Endothelial cell of umbilical vein (primary cell): ENCODE results near the gene EPHA4. TPM values are rescaled to one million over a fixed set of nuclear protein-coding genes. Genes with fewer than 3 reads are reported as not detected.

Source experiments
- BruUV-seq: library from RNA; stranded (reverse); fragments of 400-500 nt; replicated peaks from 2 replicates; lab custom pipeline; 2021; lab: Mats Ljungman, UMichigan
- CTCF ChIA-PET: fragments of 300-600, 350-600 bp; sonication (Branson Sonifier 250); formaldehyde crosslinking; loops from one replicate; lab custom pipeline; 2021; ENCODE audit warnings: antibody characterized with exemption, inconsistent platforms; lab: Charles Lee
- POLR2A ChIA-PET: fragments of 300-600, 350-600 bp; sonication (Branson Sonifier 250); formaldehyde crosslinking; loops from one replicate; lab custom pipeline; 2021; ENCODE audit warnings: antibody characterized with exemption, inconsistent platforms; lab: Charles Lee
- DNase-seq: peaks from one replicate; pipeline ENCODE4 v3.0.0-alpha.2; 2011; ENCODE audit warnings: low read depth, low spot score
- FAIRE-seq: peaks from 2 replicates; lab custom pipeline; 2011; peaks lifted over from hg19 to GRCh38; lab: Jason Lieb, UNC
- H2AFZ ChIP-seq: 2 replicates; pipeline ENCODE4 v1.6.0; 2012; ENCODE audit warnings: low read depth, low read length, control low read depth, inconsistent platforms
- H3K27ac ChIP-seq: 2 replicates; pipeline ENCODE4 v1.5.1; 2011; ENCODE audit warnings: low read depth, mild to moderate bottlenecking, control low read depth, low read length, moderate library complexity; ENCODE audit not compliant: insufficient read depth
- H3K27me3 ChIP-seq, 2 experiments: 2 replicates each; pipeline versions ENCODE4 v1.6.0 to v1.6.1; 2011; ENCODE audit warnings: low read length in 2 of 2, mixed read lengths in 1 of 2; ENCODE audit not compliant: control insufficient read depth in 2 of 2, insufficient read depth in 2 of 2
- H3K36me3 ChIP-seq, 2 experiments: 2 replicates in 1 of 2; 3 replicates in 1 of 2; pipeline ENCODE4 v1.5.1; 2011; ENCODE audit warnings: low read length in 2 of 2, mild to moderate bottlenecking in 1 of 2, moderate library complexity in 1 of 2; ENCODE audit not compliant: control insufficient read depth in 2 of 2, insufficient read depth in 2 of 2; ENCODE audit errors: extremely low read depth in 1 of 2
- H3K4me1 ChIP-seq: 3 replicates; pipeline ENCODE4 v1.5.1; 2011; ENCODE audit warnings: mild to moderate bottlenecking, low read length; ENCODE audit not compliant: control insufficient read depth, insufficient read depth; ENCODE audit errors: extremely low read depth
- H3K4me2 ChIP-seq: 2 replicates; pipeline ENCODE4 v1.6.1; 2011; ENCODE audit warnings: low read length, control low read depth, mixed read lengths; ENCODE audit not compliant: insufficient read depth
- H3K4me3 ChIP-seq, 3 experiments: fragments of 200-600 bp in 1 of 3; sonication (generic), shearing (Covaris generic) in 1 of 3; replicated peaks in 1 of 3; 2 replicates each; pipeline ENCODE4 v1.5.1; 2011 to 2016; ENCODE audit warnings: control low read depth in 3 of 3, low read length in 3 of 3, mild to moderate bottlenecking in 2 of 3, inconsistent platforms in 1 of 3, low read depth in 1 of 3, moderate library complexity in 1 of 3; ENCODE audit not compliant: insufficient read depth in 1 of 3
- H3K79me2 ChIP-seq: 2 replicates; pipeline ENCODE4 v1.6.0; 2012; ENCODE audit warnings: low read length, inconsistent platforms; ENCODE audit not compliant: control insufficient read depth, insufficient read depth
- H3K9ac ChIP-seq: replicated peaks from 2 replicates; pipeline ENCODE3; 2011; ENCODE audit warnings: low read length, control low read depth; ENCODE audit not compliant: insufficient read depth; ENCODE audit errors: extremely low read depth
- H3K9me1 ChIP-seq: replicated peaks from 3 replicates; pipeline ENCODE4 v1.6.0; 2011; ENCODE audit warnings: mild to moderate bottlenecking, low read length; ENCODE audit not compliant: control insufficient read depth, insufficient read depth; ENCODE audit errors: extremely low read depth
- H3K9me3 ChIP-seq: replicated peaks from 2 replicates; pipeline ENCODE4 v1.5.1; 2012; ENCODE audit warnings: low read length, inconsistent platforms; ENCODE audit not compliant: control insufficient read depth, insufficient read depth
- H4K20me1 ChIP-seq: replicated peaks from 2 replicates; pipeline ENCODE3; 2011; ENCODE audit warnings: mild to moderate bottlenecking, low read length; ENCODE audit not compliant: control insufficient read depth, insufficient read depth; ENCODE audit errors: extremely low read depth
- GATA2 ChIP-seq: IDR thresholded peaks from 2 replicates; pipeline ENCODE4 v1.7.0; 2011; ENCODE audit warnings: low read depth, mild to moderate bottlenecking, moderate library complexity, mixed read lengths, low read length; ENCODE audit not compliant: insufficient read length, insufficient read depth
- MAX ChIP-seq: IDR thresholded peaks from 2 replicates; pipeline ENCODE4 v1.6.1; 2011; ENCODE audit not compliant: insufficient read depth, insufficient read length
- POLR2A ChIP-seq: IDR thresholded peaks from 2 replicates; pipeline ENCODE4 v1.6.1; 2012; ENCODE audit warnings: low read depth, mild to moderate bottlenecking, control low read depth, low read length
- dilution Hi-C: fragments of 300-500 bp; cut with MboI; formaldehyde crosslinking; loops from one replicate; pipeline ENCODE4 v1.15.0; 2019; ENCODE audit warnings: low sequenced_read_pairs; ENCODE audit not compliant: extremely low pct_ligation_motif_present
- intact Hi-C: fragments of 100-400 bp; cut with micrococcal nuclease; formaldehyde crosslinking; loops from one replicate; pipeline ENCODE4 v1.10.0; 2022
- polyA plus RNA-seq, 4 experiments: library from polyadenylated mRNA; depleted of rRNA in 3 of 4; stranded (reverse) in 3 of 4; unstranded in 1 of 4; fragments of >200 nt; gene quantifications; 2 replicates each; pipeline versions ENCODE4 v1.2.1 to v1.2.3, GENCODE V29; 2011 to 2012; ENCODE audit warnings: missing spikeins in 1 of 4
- total RNA-seq: library from RNA; stranded (reverse); gene quantifications from 2 replicates; pipeline ENCODE4 v1.2.3, GENCODE V29; 2021

Gene EPHA4
- total and polyA plus RNA-seq, 2 donors (not counting 3 experiments of a cell fraction or from before 2014, with no cell fraction given) = 11.9 to 19.8 TPM

- H3K36me3 ChIP-seq = no peaks in the 10 kb centered on the region
- H3K4me3 ChIP-seq = no peak overlapping the region
- TF ChIP-seq POLR2A = no peak
- peak; percentile 92 for TF ChIP-seq GATA2
- no peak for DNase-seq
- no TSS peak for BruUV-seq
- peaks cover 33% of the 10 kb centered on the region for H3K4me1 ChIP-seq
- dilution Hi-C loops = no loop called here
- H3K9me1 ChIP-seq = no peaks in the 10 kb centered on the region
- H3K9me3 ChIP-seq = no peaks in the 10 kb centered on the region
- no peak overlapping the region for H2AFZ ChIP-seq
- peak overlapping the region; percentile 44 for H3K4me2 ChIP-seq
- no peaks in the 10 kb centered on the region for H3K27me3 ChIP-seq
- H3K27ac ChIP-seq = peak overlapping the region; percentile 70
- ChIA-PET CTCF (interaction anchor here (0.9 to 1.7 kb wide), 4 partner anchors 10 to 83 kb away, joined by 3 to 10 read pairs (median 4); partner anchors contain the start of gene EPHA4), POLR2A (interaction anchor here (0.6 to 1.4 kb wide), 2 partner anchors 10 to 1364 kb away, joined by 5 read pairs; no protein-coding TSS in a partner anchor)
- intact Hi-C loops = loop anchor here (1.0 to 5.0 kb wide), 5 partner anchors 8 to 96 kb away; partner anchors contain the start of gene EPHA4
- peak overlapping the region; percentile 7 for H3K9ac ChIP-seq
- no peaks in the 10 kb centered on the region for H3K79me2 ChIP-seq
- no peak for FAIRE-seq
- no peaks in the 10 kb centered on the region for H4K20me1 ChIP-seq
Measured at GRCh38 chr2:221518935-221519625, 53.0 kb downstream of the EPHA4 start.

- intact Hi-C loops = loop anchor here (1.0 to 5.0 kb wide), 5 partner anchors 9 to 96 kb away; partner anchors contain the start of gene EPHA4
- H3K9ac ChIP-seq = peak overlapping the region; percentile 7
- H2AFZ ChIP-seq = no peak overlapping the region
- H3K36me3 ChIP-seq = no peaks in the 10 kb centered on the region
- BruUV-seq = no TSS peak
- no peaks in the 10 kb centered on the region for H3K9me1 ChIP-seq
- ChIA-PET POLR2A (interaction anchor here (1.4 kb wide), 1 partner anchor 11 kb away, joined by 5 read pairs; no protein-coding TSS in a partner anchor), CTCF (interaction anchor here (0.9 to 1.7 kb wide), 5 partner anchors 11 to 83 kb away, joined by 3 to 10 read pairs (median 4); partner anchors contain the start of gene EPHA4)
- peak; percentile 89 for DNase-seq
- peaks cover 33% of the 10 kb centered on the region for H3K4me1 ChIP-seq
- no peaks in the 10 kb centered on the region for H3K27me3 ChIP-seq
- peak overlapping the region; percentile 44 for H3K4me2 ChIP-seq
- dilution Hi-C loops = no loop called here
- no peaks in the 10 kb centered on the region for H3K9me3 ChIP-seq
- H3K27ac ChIP-seq = peak overlapping the region; percentile 70
- TF ChIP-seq MAX = no peak
- H3K4me3 ChIP-seq = no peak overlapping the region
- no peaks in the 10 kb centered on the region for H4K20me1 ChIP-seq
- H3K79me2 ChIP-seq = no peaks in the 10 kb centered on the region
- peak; percentile 86 for FAIRE-seq
Measured at GRCh38 chr2:221518201-221518934, 53.7 kb downstream of the EPHA4 start.
